HL-60/S4 (cell line): ENCODE results near the gene TIGD1.
"Not testable (repeated sequence)": the region's sequence is repeated elsewhere in the genome, so short reads cannot be mapped to it uniquely, and the experiment has no call there.

Source experiments
- in situ Hi-C: fragments of 300-500 bp; cut with MboI; formaldehyde crosslinking; loops from 2 replicates; pipeline ENCODE4 v1.14.3; 2022; ENCODE audit warnings: low sequenced_read_pairs

TIGD1 gene

GRCh38 chr2:232571026-232571474 is 20.7 kb upstream of the TIGD1 start:
- in situ Hi-C loops, result no loop called here

DNA sequence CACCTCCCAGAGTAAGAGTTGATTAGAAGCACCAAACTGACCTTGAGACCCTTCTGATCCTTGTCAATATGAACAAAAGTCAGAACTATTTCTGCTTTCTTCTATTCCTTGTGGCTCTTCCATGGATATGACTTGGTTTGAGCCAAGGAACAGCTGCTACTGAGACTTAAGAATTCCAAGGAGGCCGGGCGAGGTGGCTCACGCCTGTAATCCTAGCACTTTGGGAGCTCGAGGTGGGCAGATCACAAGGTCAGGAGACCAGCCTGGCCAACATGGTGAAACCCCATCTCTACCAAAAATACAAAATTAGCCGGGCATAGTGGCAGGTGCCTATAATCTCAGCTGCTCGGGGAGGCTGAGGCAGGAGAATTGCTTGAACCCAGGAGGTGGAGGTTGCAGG is 20.1 kb upstream of the TIGD1 start:
- in situ Hi-C loops, result not testable (repeated sequence)

GRCh38 chr2:232569541-232569940 is 19.2 kb upstream of the TIGD1 start:
- in situ Hi-C loops, result no loop called here

DNA sequence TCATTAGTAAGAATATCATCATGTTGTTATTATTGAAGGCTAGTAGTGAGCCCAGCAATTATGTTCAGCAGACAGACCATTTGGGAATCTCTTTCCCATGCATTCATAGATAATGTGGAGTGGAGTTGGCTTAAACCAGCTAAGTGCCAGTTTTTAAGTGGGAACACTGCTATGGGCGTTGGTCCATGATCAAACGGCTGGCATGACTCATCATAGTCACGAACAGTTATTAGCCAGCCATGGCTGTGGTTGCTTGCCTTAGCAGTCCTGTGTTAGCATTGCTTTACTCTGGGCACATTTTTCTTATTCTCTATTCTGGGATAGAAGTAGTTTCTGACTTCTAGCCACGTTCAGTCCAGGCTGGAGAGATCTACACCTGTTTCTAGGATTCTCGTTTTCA is 17.8 kb upstream of the TIGD1 start:
- in situ Hi-C loops, result no loop called here

- in situ Hi-C loops, result no loop called here
Measured at GRCh38 chr2:232567721-232568120, 17.4 kb upstream of the TIGD1 start.

DNA sequence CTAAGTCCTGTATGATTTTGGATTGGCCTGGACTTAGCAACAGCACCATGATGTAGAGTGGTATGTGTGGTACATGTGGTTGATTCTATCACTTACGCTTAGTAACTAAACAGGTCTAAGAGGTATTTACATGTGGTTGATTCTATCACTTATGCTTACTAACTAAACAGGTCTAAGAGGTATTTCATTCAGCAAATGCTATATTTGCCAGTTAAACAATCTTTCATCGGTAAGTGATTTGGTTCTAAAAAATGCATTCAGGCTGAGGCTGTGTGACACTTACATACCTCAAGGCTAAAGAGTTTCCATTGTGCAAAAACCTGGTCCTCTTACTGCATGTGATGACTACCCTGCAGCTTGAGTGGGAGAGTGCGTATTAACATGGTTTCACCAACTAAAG is 13.2 kb upstream of the TIGD1 start:
- in situ Hi-C loops, result no loop called here

DNA sequence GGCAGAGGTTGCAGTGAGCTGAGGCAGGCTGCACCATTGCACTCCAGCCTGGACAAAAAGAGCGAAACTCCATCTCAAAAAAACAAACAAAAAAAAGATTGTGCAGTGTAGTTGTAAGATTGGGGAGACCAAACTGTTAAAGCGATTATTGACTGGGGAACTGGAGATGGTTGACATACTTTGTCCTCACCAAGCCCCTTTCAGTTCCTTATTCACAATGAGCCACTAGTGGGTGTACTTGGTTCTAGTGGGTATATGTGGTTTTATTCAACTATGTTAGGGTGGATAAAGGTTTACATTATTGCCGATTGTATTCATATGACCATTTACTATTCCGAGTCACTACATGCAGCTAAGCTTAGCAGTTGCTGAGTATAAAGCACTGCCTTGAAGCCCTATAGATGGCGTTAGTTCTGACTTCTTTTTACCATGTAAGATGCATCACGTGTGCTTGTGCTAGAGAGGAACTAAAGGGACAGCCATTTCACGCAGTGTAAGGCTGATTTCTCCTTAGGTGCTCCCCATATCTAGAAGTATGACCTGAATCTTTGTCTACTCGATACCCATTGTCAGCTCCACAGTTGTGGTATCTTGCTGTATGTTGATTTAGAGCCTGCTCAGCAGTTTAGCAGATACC is 12.3 kb upstream of the TIGD1 start:
- in situ Hi-C loops, result no loop called here

- in situ Hi-C loops, result no loop called here
Measured at GRCh38 chr2:232556426-232556825, 6.1 kb upstream of the TIGD1 start.

DNA sequence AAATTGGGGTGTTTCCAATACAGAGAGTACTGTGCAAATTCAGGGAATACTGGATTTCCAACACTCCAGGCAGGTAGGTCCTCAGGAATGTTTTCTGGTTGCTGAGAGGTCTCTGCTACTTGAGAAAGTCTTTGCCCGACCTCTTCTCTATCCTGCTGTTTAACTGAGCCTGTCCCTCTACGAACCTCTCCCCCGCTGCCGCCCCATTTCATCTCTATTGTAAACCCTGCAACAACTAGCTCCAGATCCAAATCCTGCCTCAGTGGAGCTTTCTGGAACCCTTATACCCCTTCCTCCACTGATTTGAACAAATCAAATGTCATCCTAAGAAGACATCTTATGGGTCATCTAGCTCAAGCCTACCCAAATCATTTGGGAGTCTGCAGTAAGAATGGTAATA is 1.4 kb upstream of the TIGD1 start:
- in situ Hi-C loops, result no loop called here

DNA sequence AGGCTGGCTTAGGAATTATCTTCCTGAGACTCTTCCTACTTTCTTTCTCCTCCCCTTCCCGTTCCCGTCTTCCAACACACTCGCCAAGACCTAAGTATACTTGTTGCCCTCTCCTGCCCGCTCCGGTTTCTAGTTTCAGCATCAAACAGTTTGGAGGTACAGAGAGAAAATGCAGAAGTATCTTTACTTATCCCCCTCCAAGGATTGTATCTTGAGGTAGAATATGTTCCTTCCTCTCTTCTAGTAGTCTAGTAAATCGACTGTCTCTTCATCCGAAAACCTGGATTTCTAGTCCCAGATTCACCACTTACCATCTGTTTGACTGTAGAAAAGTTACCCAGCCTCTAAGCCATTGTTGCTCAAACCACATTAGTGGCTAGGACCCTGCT is 887 bp upstream of the TIGD1 start:
- in situ Hi-C loops, result no loop called here

DNA sequence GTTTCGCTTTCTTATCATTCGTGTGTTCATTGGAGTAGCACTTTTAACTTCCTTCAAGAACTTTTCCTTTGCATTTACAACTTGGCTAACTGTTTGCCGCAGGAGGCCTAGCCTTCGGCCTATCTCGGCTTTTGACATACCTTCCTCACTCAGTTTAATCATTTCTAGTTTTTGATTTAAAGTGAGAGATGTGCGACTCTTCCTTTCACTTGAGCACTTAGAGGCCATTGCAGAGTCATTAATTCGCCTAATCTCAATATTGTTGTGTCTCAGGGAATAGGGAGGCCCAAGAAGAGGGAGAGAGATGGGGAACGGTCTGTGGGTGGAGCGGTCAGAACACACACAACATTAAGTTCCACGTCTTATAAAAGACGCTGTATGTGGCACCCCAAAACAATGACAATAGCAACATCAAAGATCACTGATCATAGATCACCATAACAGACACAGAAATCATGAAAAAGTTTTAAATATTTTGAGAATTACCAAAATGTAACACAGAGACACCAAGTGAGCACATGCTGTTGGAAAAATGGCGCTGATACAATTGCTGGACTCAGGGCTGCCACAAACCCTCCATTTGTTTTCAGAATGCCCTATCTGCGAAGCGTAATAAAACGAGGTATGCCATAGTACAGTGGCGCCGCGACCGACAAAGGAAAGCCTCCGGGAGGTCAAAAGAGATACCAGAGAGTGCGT is 553 bp downstream of the TIGD1 start:
- in situ Hi-C loops, result no loop called here

GRCh38 chr2:232547991-232548390 is 2.4 kb downstream of the TIGD1 start:
- in situ Hi-C loops, result no loop called here

DNA sequence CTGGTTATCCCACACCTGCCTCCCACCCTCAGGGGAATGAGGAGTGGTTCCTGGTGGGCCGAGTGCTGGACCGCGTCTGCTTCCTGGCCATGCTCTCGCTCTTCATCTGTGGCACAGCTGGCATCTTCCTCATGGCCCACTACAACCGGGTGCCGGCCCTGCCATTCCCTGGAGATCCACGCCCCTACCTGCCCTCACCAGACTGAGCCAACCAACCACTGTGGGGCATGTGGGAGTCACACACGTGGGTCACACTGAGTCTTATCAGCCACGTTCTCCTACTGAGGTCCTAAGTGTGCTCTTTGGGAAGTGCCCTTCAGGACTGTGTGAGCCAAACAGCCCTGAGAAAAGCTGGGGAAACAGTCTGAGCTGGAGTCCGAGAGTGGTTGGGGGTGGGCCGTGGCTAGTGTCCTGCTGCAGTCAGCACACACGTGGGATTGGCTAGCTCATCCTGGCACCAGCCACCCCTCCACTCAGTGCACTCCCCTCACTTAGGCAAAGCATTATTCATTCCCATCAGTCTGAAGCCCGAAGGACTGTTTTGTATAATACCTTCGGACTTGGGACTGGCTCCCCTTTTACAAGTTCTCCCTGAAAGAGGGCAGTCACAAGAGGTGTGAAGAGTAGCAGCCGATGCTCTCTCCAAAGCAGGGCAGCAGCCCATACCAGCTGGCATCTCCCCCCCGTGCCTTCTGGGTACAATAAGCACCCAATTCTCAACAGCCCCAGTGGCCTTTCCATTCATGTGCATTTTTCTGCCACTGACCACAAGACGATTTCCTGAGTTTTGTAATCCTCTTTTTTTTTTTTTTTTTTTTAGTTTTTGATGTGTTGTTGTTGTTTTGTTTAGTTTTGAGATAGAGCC is 4.6 kb downstream of the TIGD1 start:
- in situ Hi-C loops, result no loop called here

DNA sequence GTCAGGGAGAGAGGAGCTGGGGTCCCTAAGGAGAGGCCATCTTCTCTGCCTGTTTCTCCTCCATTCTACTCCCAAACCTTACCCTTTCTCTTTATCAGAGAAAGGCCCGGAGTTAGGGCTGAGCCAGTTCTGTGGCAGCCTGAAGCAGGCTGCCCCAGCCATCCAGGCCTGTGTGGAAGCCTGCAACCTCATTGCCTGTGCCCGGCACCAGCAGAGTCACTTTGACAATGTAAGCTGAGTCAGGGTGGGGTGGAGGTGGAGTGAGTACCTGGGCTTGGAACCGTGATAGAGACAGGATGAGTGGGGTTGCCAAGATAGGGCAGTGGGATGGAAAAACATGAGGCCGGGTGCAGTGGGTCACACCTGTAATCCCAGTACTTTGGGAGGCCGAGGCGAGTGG is 5.7 kb downstream of the TIGD1 start:
- in situ Hi-C loops, result no loop called here

GRCh38 chr2:232543928-232544631 is 6.3 kb downstream of the TIGD1 start:
- in situ Hi-C loops, result no loop called here

DNA sequence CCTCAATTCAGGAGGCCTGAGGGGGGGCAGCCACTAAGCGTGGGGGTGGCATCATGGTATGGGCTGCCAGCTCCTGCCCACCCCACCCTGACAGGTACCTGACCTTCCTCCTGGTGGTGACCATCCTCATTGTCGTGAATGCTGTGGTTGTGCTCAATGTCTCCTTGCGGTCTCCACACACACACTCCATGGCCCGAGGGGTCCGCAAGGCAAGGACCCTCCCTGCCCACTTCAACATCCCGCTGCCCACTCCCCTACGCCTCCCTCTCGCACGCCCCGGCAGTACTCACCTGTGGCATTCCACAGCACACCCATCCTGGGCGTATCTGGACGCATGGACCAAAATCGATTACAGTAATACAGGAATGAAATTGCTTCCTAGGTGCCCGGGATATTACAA is 6.9 kb downstream of the TIGD1 start:
- in situ Hi-C loops, result no loop called here

DNA sequence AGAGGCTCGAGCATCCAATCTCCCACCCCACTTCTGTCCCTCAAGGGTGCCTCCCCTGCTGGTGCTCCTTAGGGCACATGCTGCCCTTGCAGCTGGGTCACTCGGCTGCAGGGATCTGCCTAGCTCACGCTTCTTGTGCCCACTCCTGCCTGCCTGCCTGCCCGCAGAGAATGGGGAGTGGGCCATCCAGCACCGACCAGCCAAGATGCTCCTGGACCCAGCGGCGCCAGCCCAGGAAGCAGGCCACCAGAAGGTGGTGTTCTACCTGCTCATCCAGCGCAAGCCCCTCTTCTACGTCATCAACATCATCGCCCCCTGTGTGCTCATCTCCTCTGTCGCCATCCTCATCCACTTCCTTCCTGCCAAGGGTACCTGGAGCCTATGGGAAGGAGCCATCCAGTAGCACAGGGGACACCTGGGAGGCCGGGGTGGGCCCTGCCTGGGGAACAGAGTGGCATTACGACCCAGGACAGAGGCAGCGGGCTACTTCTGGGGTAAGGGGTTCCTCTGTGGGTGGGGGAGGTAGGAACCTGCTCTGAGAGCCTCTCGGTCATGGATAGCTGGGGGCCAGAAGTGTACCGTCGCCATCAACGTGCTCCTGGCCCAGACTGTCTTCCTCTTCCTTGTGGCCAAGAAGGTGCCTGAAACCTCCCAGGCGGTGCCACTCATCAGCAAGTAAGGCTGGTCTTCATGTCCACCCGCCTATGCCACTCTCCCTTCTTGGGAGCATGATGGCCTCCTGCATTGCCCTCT is 7.5 kb downstream of the TIGD1 start:
- in situ Hi-C loops, result no loop called here

- in situ Hi-C loops, result no loop called here
Measured at GRCh38 chr2:232541961-232542714, 8.2 kb downstream of the TIGD1 start.

- in situ Hi-C loops, result no loop called here
Measured at GRCh38 chr2:232541195-232541960, 9.0 kb downstream of the TIGD1 start.
